K562 (cell line): ENCODE measurements around the gene ZBED2. TPM values are rescaled to one million over a fixed set of nuclear protein-coding genes. Genes with fewer than 3 reads are reported as not detected.

Experiments
- ATAC-seq: fragments of 200-7000 bp; cut with Tn5 transposase; 3 replicates; pipeline ENCODE4 v1.9.1; 2020; ENCODE audit warnings: moderate library complexity
- BruUV-seq: library from RNA; stranded (reverse); fragments of 400-500 nt; replicated peaks from 2 replicates; lab custom pipeline; 2021; lab: Mats Ljungman, UMichigan
- CTCF ChIA-PET: fragments of 300-600 bp; formaldehyde crosslinking; extraction: SDS; loops from one replicate; lab custom pipeline; 2021; ENCODE audit warnings: low intra/inter-chr PET ratio; lab: Yijun Ruan, JAX
- POLR2A ChIA-PET: fragments of 300-600, 350-650 bp; sonication (Branson Sonifier 250); formaldehyde crosslinking; extraction: SDS; loops from one replicate; lab custom pipeline; 2021; ENCODE audit warnings: antibody characterized with exemption, inconsistent platforms; lab: Yijun Ruan, JAX
- DNase-seq, 4 experiments: peaks; one replicate each; pipeline versions ENCODE4 v3.0.0 to v3.0.0-alpha.2; 2011 to 2018; ENCODE audit warnings: low spot score in 3 of 4, mixed read lengths in 3 of 4; ENCODE audit errors: extremely low read depth in 1 of 4
- FAIRE-seq: peaks from 2 replicates; lab custom pipeline; 2011; peaks lifted over from hg19 to GRCh38; lab: Jason Lieb, UNC
- H2AFZ ChIP-seq: 2 replicates; pipeline ENCODE4 v1.6.0; 2011; ENCODE audit warnings: low read depth, low read length, control low read depth, inconsistent platforms
- H3K27ac ChIP-seq: fragments of 200-600 bp; 3 replicates; pipeline ENCODE4 v1.8.0; 2011; ENCODE audit warnings: low read depth, mild to moderate bottlenecking, control low read depth, inconsistent platforms, low read length, moderate library complexity, mixed read lengths; ENCODE audit errors: extremely low read depth
- H3K27me3 ChIP-seq, 2 experiments: fragments of 300-600 bp in 1 of 2; 2 replicates in 1 of 2; 3 replicates in 1 of 2; pipeline versions ENCODE4 v1.6.0 to v1.8.0; 2011; ENCODE audit warnings: inconsistent platforms in 2 of 2, low read length in 2 of 2, mild to moderate bottlenecking in 1 of 2, mixed read lengths in 1 of 2, moderate library complexity in 1 of 2; ENCODE audit not compliant: control insufficient read depth in 2 of 2, insufficient read depth in 2 of 2
- H3K36me3 ChIP-seq: fragments of 300-600 bp; 3 replicates; pipeline ENCODE4 v1.8.0; 2011; ENCODE audit warnings: mild to moderate bottlenecking, low read length, inconsistent platforms; ENCODE audit not compliant: control insufficient read depth, insufficient read depth
- H3K4me1 ChIP-seq, 2 experiments: fragments of 200-600 bp in 1 of 2; replicated peaks in 1 of 2; 2 replicates in 1 of 2; 3 replicates in 1 of 2; pipeline versions ENCODE4 v1.5.1 to v1.8.0; 2011; ENCODE audit warnings: inconsistent platforms in 2 of 2, low read length in 2 of 2, mild to moderate bottlenecking in 1 of 2, mixed read lengths in 1 of 2, moderate library complexity in 1 of 2; ENCODE audit not compliant: control insufficient read depth in 2 of 2, insufficient read depth in 2 of 2
- H3K4me2 ChIP-seq: 2 replicates; pipeline ENCODE4 v1.6.1; 2011; ENCODE audit warnings: low read length, control low read depth, inconsistent platforms, mixed read lengths; ENCODE audit not compliant: insufficient read depth
- H3K4me3 ChIP-seq: fragments of 200-600 bp; sonication (generic), shearing (Covaris generic); 2 replicates; pipeline ENCODE4 v1.5.1; 2016; ENCODE audit warnings: control low read depth, inconsistent platforms
- H3K79me2 ChIP-seq: fragments of 200-600 bp; 3 replicates; pipeline ENCODE4 v1.8.0; 2011; ENCODE audit warnings: low read length, inconsistent platforms; ENCODE audit not compliant: control insufficient read depth, insufficient read depth
- H3K9ac ChIP-seq, 2 experiments: 2 replicates each; pipeline versions ENCODE4 v1.6.0 to v1.6.1; 2011; ENCODE audit warnings: low read depth in 2 of 2, low read length in 2 of 2, control low read depth in 1 of 2, inconsistent platforms in 1 of 2, mild to moderate bottlenecking in 1 of 2, mixed read lengths in 1 of 2; ENCODE audit not compliant: insufficient read depth in 1 of 2
- H3K9me1 ChIP-seq: one replicate; pipeline ENCODE4 v1.6.0; 2011; ENCODE audit warnings: inconsistent platforms, mild to moderate bottlenecking, low read length, moderate library complexity; ENCODE audit not compliant: control insufficient read depth, insufficient read depth
- H3K9me3 ChIP-seq: replicated peaks from 2 replicates; pipeline ENCODE4 v1.5.1; 2011; ENCODE audit warnings: low read depth, low read length, inconsistent platforms; ENCODE audit not compliant: control insufficient read depth, insufficient read depth
- H4K20me1 ChIP-seq: replicated peaks from 2 replicates; pipeline ENCODE4 v1.6.1; 2011; ENCODE audit warnings: low read length, inconsistent platforms, mixed read lengths; ENCODE audit not compliant: control insufficient read depth, insufficient read depth
- DMBX1 ChIP-seq: fragments of 250-450 bp; sonication (Bioruptor Pico); IDR thresholded peaks from 2 replicates; pipeline ENCODE4 v1.8.0; 2022; ENCODE audit warnings: inconsistent platforms, mild to moderate bottlenecking, moderate library complexity, borderline replicate concordance
- FOXJ2 ChIP-seq: fragments of 200-800 bp; sonication (Bioruptor generic); IDR thresholded peaks from 2 replicates; pipeline ENCODE4 v1.6.1; 2016; ENCODE audit warnings: missing genetic modification characterization, missing compliant biosample characterization
- FUS ChIP-seq: fragments of 200-400 bp; formaldehyde crosslinking; optimal IDR thresholded peaks from 2 replicates; pipeline ENCODE3; 2017; ENCODE audit warnings: low read depth, low read length
- HDGF ChIP-seq: fragments of 450-650 bp; IDR thresholded peaks from 2 replicates; pipeline ENCODE4 v1.6.1; 2016
- MCM3 ChIP-seq: fragments of 450-650 bp; IDR thresholded peaks from 2 replicates; pipeline ENCODE4 v1.6.1; 2016
- MCM7 ChIP-seq, 2 experiments: fragments of 450-650 bp; IDR thresholded peaks; 2 replicates each; pipeline ENCODE4 v1.6.1; 2016 to 2018
- PHF20 ChIP-seq: fragments of 450-650 bp; IDR thresholded peaks from 2 replicates; pipeline ENCODE4 v1.6.1; 2018; ENCODE audit not compliant: partially characterized antibody
- POLR3A ChIP-seq: IDR thresholded peaks from 2 replicates; pipeline ENCODE4 v1.6.1; 2011; ENCODE audit warnings: borderline replicate concordance, mild to moderate bottlenecking, moderate library complexity; ENCODE audit not compliant: insufficient read length, insufficient read depth; ENCODE audit errors: extremely low read depth
- RAD21 ChIP-seq, 2 experiments: fragments of 250-450 bp in 1 of 2; fragments of 450-650 bp in 1 of 2; sonication (Bioruptor Pico) in 1 of 2; formaldehyde crosslinking in 1 of 2; IDR thresholded peaks in 1 of 2; conservative IDR thresholded peaks in 1 of 2; 2 replicates each; pipeline versions ENCODE4 v1.4.0 to v1.8.0; 2020 to 2022; ENCODE audit warnings: mild to moderate bottlenecking in 2 of 2, moderate library complexity in 1 of 2
- SOX6 ChIP-seq: fragments of 450-650 bp; IDR thresholded peaks from 2 replicates; pipeline ENCODE4 v1.6.1; 2014; ENCODE audit warnings: mild to moderate bottlenecking
- ZFP36 ChIP-seq: fragments of 150-350 bp; IDR thresholded peaks from 2 replicates; pipeline ENCODE4 v1.6.1; 2018; ENCODE audit warnings: low read length, low read depth; ENCODE audit not compliant: partially characterized antibody
- WGBS: fragments of 100-300 bp; shearing (Covaris generic); methylation state at CpG from one replicate; pipeline ENCODE4 v1.1.6; 2016; ENCODE audit warnings: low coverage, mixed read lengths; ENCODE audit not compliant: insufficient coverage; ENCODE audit errors: missing lambda C conversion rate; 5-methylcytosine and 5-hydroxymethylcytosine counted together
- in situ Hi-C: fragments of 300-500 bp; cut with MboI; formaldehyde crosslinking; loops from 4 replicates; pipeline ENCODE4 v1.15.0; 2018; ENCODE audit warnings: inconsistent platforms, mixed read lengths
- intact Hi-C: fragments of 100-400 bp; cut with micrococcal nuclease; formaldehyde crosslinking; loops from 2 replicates; pipeline ENCODE4 v1.14.2; 2022
- polyA plus RNA-seq, 8 experiments: library from polyadenylated mRNA; depleted of rRNA in 4 of 8; stranded (reverse) in 5 of 8; unstranded in 3 of 8; fragments of >200 nt; fragmentation: Nextera tagmentation in 2 of 8; fragmentation: Illumina TruSeq in 1 of 8; extraction: Ambion mirVana in 2 of 8; extraction: Trizol in 1 of 8; gene quantifications; 2 replicates each; pipeline versions ENCODE4 v1.2.1 to v1.2.3, GENCODE V29; 2011 to 2014; ENCODE audit warnings: inconsistent platforms in 1 of 8, missing spikeins in 1 of 8
- total RNA-seq, 7 experiments: library from RNA; depleted of rRNA in 6 of 7; stranded (reverse); fragments of >200 nt in 6 of 7; fragmentation: Illumina TruSeq in 2 of 7; extraction: Trizol in 2 of 7; gene quantifications; 2 replicates each; pipeline versions ENCODE4 v1.2.1 to v1.2.3, GENCODE V29; 2011 to 2021; ENCODE audit warnings: low replicate concordance in 1 of 7
- TF ChIP-seq, protein P1 (sequence below): sonication (generic); formaldehyde crosslinking; IDR thresholded peaks from 2 replicates; pipeline ENCODE4 v1.8.0; 2022; ENCODE audit warnings: mild to moderate bottlenecking, missing genetic modification reagents
- TF ChIP-seq, protein P2 (sequence below), 3 experiments: IDR thresholded peaks in 2 of 3; conservative IDR thresholded peaks in 1 of 3; 2 replicates each; pipeline ENCODE4 v1.5.1; 2011 to 2012; ENCODE audit warnings: low read length in 3 of 3, mild to moderate bottlenecking in 3 of 3, control low read depth in 2 of 3, improper control_type of control experiment in 1 of 3, inconsistent platforms in 1 of 3, low read depth in 1 of 3, mixed read lengths in 1 of 3, moderate library complexity in 1 of 3; ENCODE audit not compliant: insufficient read depth in 2 of 3
- TF ChIP-seq, protein P3 (sequence below), 2 experiments: IDR thresholded peaks; 2 replicates each; pipeline ENCODE4 v1.6.1; 2012; ENCODE audit warnings: improper control_type of control experiment in 2 of 2, low read depth in 2 of 2, low read length in 2 of 2, borderline replicate concordance in 1 of 2
- TF ChIP-seq, protein P4 (sequence below): fragments of 250-450 bp; sonication (Bioruptor Pico); IDR thresholded peaks from 2 replicates; pipeline ENCODE4 v1.8.0; 2021; ENCODE audit warnings: borderline replicate concordance, mild to moderate bottlenecking, moderate library complexity; ENCODE audit not compliant: poor library complexity, severe bottlenecking

Gene ZBED2
- total and polyA plus RNA-seq, 9 of the 15 experiments (the other 6 are each of a cell fraction or from before 2014, with no cell fraction given): 0.11 TPM; not detected in 8

DNA sequence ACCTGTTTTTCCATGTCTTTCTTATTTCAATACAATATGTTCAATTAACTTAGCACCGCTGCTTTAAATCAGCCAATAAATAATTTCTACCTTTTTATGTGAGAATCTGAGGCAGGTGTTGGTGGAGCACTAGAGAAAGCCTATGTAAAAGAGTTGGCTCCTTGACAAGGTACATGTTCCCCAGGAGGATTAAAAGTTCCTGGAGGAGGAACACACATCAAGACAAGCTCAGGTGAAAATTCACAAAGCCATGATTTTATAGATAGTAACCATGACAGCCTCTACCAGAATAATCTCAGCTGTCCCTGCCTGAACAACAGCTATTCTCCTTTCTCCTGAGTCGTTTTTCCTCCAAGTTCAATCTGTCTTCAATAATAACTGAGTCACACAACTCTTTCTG lies 3.4 kb upstream of the ZBED2 start (continued):
- TF ChIP-seq HDGF: no peak
- no peak for TF ChIP-seq FOXJ2 (tag)
- TF ChIP-seq DMBX1 (CRISPR knock-in tag): no peak
- no peak for TF ChIP-seq ZFP36
- no peak for TF ChIP-seq PHF20
- TF ChIP-seq FUS: no peak
- TF ChIP-seq, protein P1, sequence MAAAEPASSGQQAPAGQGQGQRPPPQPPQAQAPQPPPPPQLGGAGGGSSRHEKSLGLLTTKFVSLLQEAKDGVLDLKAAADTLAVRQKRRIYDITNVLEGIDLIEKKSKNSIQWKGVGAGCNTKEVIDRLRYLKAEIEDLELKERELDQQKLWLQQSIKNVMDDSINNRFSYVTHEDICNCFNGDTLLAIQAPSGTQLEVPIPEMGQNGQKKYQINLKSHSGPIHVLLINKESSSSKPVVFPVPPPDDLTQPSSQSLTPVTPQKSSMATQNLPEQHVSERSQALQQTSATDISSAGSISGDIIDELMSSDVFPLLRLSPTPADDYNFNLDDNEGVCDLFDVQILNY (CRISPR knock-in tag): no peak

DNA sequence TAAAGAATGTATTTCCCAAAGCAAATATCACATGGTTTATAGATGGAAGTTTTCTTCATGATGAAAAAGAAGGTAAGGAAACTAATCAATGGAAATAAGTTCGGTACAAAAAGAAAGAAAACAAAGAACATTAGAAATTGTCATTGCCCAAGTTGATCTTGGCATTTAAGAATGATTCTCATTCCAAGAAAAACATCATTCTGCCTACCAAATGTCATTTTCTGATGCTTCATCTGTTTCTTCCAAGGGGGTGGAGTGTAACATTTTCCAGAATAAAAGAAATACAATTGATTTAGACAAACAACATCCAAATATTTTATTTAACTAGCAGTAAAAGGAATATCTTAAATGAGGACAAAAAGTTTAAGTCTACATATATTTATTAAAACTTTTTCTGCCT lies 3.0 kb upstream of the ZBED2 start:
- Histone ChIP-seq H3K36me3 (no peaks in the 10 kb centered on the region), H3K27ac (no peak overlapping the region), H3K4me3 (no peak overlapping the region), H3K4me1 (no peaks in the 10 kb centered on the region), H3K4me2 (no peak overlapping the region), H4K20me1 (no peaks in the 10 kb centered on the region), H3K9me1 (no peaks in the 10 kb centered on the region), H3K9ac (no peak overlapping the region), H3K27me3 (no peaks in the 10 kb centered on the region), H3K9me3 (no peaks in the 10 kb centered on the region), H3K79me2 (no peaks in the 10 kb centered on the region), H2AFZ (no peak overlapping the region)
- intact Hi-C loops: no loop called here
- no peak for FAIRE-seq
- in situ Hi-C loops: no loop called here
- TF ChIP-seq, protein P2, sequence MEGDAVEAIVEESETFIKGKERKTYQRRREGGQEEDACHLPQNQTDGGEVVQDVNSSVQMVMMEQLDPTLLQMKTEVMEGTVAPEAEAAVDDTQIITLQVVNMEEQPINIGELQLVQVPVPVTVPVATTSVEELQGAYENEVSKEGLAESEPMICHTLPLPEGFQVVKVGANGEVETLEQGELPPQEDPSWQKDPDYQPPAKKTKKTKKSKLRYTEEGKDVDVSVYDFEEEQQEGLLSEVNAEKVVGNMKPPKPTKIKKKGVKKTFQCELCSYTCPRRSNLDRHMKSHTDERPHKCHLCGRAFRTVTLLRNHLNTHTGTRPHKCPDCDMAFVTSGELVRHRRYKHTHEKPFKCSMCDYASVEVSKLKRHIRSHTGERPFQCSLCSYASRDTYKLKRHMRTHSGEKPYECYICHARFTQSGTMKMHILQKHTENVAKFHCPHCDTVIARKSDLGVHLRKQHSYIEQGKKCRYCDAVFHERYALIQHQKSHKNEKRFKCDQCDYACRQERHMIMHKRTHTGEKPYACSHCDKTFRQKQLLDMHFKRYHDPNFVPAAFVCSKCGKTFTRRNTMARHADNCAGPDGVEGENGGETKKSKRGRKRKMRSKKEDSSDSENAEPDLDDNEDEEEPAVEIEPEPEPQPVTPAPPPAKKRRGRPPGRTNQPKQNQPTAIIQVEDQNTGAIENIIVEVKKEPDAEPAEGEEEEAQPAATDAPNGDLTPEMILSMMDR (IDR thresholded peaks at IDR 0.05 in 2 of 3, conservative IDR thresholded peaks at IDR 0.05 in 1 of 3; ENCODE audit: insufficient read depth in 2 of 3, low read depth in 1 of 3, low read length in 3 of 3): no peak
- TF ChIP-seq SOX6: no peak
- TF ChIP-seq MCM3: no peak
- TF ChIP-seq MCM7 (IDR thresholded peaks at IDR 0.05): no peak
- TF ChIP-seq POLR3A: no peak
- no peak for TF ChIP-seq RAD21 (CRISPR knock-in tag; conservative IDR thresholded peaks at IDR 0.05 in 1 of 2, IDR thresholded peaks at IDR 0.05 in 1 of 2)
- TF ChIP-seq, protein P3, sequence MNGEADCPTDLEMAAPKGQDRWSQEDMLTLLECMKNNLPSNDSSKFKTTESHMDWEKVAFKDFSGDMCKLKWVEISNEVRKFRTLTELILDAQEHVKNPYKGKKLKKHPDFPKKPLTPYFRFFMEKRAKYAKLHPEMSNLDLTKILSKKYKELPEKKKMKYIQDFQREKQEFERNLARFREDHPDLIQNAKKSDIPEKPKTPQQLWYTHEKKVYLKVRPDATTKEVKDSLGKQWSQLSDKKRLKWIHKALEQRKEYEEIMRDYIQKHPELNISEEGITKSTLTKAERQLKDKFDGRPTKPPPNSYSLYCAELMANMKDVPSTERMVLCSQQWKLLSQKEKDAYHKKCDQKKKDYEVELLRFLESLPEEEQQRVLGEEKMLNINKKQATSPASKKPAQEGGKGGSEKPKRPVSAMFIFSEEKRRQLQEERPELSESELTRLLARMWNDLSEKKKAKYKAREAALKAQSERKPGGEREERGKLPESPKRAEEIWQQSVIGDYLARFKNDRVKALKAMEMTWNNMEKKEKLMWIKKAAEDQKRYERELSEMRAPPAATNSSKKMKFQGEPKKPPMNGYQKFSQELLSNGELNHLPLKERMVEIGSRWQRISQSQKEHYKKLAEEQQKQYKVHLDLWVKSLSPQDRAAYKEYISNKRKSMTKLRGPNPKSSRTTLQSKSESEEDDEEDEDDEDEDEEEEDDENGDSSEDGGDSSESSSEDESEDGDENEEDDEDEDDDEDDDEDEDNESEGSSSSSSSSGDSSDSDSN (IDR thresholded peaks at IDR 0.05; ENCODE audit: borderline replicate concordance in 1 of 2, low read depth in 2 of 2, low read length in 2 of 2): no peak
- TF ChIP-seq, protein P4, sequence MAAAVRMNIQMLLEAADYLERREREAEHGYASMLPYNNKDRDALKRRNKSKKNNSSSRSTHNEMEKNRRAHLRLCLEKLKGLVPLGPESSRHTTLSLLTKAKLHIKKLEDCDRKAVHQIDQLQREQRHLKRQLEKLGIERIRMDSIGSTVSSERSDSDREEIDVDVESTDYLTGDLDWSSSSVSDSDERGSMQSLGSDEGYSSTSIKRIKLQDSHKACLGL (CRISPR knock-in tag): no peak
- ATAC-seq: no peak
- WGBS: 14% methylated on average over 1 of the region's 1 CpG
- ChIA-PET CTCF (no interaction called here), POLR2A (no interaction called here)
- DNase-seq: no peak
- BruUV-seq: no TSS peak
